HAP-1 (cell line): ENCODE results near the gene MPHOSPH9.

Experiments used
- DNase-seq, 2 experiments: peaks; one replicate each; pipeline ENCODE4 v3.0.0-alpha.2; 2016 to 2020; ENCODE audit warnings: low spot score in 2 of 2
- H3K27me3 ChIP-seq: fragments of 250-450 bp; sonication (Bioruptor Pico); 2 replicates; pipeline ENCODE4 v1.5.1; 2020; ENCODE audit warnings: low read depth, mild to moderate bottlenecking, moderate library complexity
- H3K36me3 ChIP-seq: fragments of 250-450 bp; sonication (Bioruptor Pico); replicated peaks from 2 replicates; pipeline ENCODE4 v1.5.1; 2020; ENCODE audit warnings: mild to moderate bottlenecking
- H3K4me1 ChIP-seq: fragments of 250-450 bp; sonication (Bioruptor Pico); 2 replicates; pipeline ENCODE4 v1.5.1; 2020; ENCODE audit warnings: mild to moderate bottlenecking
- H3K4me3 ChIP-seq: fragments of 250-450 bp; sonication (Bioruptor Pico); 2 replicates; pipeline ENCODE4 v1.5.1; 2020; ENCODE audit warnings: mild to moderate bottlenecking, moderate library complexity
- H3K9me3 ChIP-seq: fragments of 250-450 bp; sonication (Bioruptor Pico); 2 replicates; pipeline ENCODE4 v1.5.1; 2020; ENCODE audit warnings: mild to moderate bottlenecking, moderate library complexity
- in situ Hi-C: fragments of 300-500 bp; cut with MboI; formaldehyde crosslinking; loops from 3 replicates; pipeline ENCODE4 v1.14.3; 2020; ENCODE audit warnings: low sequenced_read_pairs, inconsistent platforms, mixed read lengths

MPHOSPH9 gene

GRCh38 chr12:123111498-123112165 is 121.3 kb downstream of the MPHOSPH9 start:
- H3K4me1 ChIP-seq = peaks cover 6% of the 10 kb centered on the region
- in situ Hi-C loops = no loop called here
- H3K27me3 ChIP-seq = no peaks in the 10 kb centered on the region
- no peak overlapping the region for H3K4me3 ChIP-seq
- DNase-seq = no peak
- no peaks in the 10 kb centered on the region for H3K36me3 ChIP-seq
- H3K9me3 ChIP-seq = no peaks in the 10 kb centered on the region

GRCh38 chr12:123109319-123109772 is 123.6 kb downstream of the MPHOSPH9 start:
- in situ Hi-C loops = no loop called here
- Histone ChIP-seq H3K4me3 (no peak overlapping the region), H3K4me1 (no peaks in the 10 kb centered on the region), H3K9me3 (no peaks in the 10 kb centered on the region), H3K27me3 (no peaks in the 10 kb centered on the region), H3K36me3 (no peaks in the 10 kb centered on the region)
- DNase-seq = no peak

- Histone ChIP-seq H3K4me1 (no peaks in the 10 kb centered on the region; the same call in 1 of the 2 replicates), H3K9me3 (no peaks in the 10 kb centered on the region), H3K27me3 (no peaks in the 10 kb centered on the region), H3K4me3 (no peak overlapping the region), H3K36me3 (no peaks in the 10 kb centered on the region)
- in situ Hi-C loops = no loop called here
- DNase-seq = no peak
Observed at GRCh38 chr12:123108682-123109066, 124.3 kb downstream of the MPHOSPH9 start.

- no peak for DNase-seq
- no peak overlapping the region for H3K4me3 ChIP-seq
- in situ Hi-C loops = no loop called here
- H3K27me3 ChIP-seq = no peaks in the 10 kb centered on the region
- no peaks in the 10 kb centered on the region; the same call in 1 of the 2 replicates for H3K4me1 ChIP-seq
- no peaks in the 10 kb centered on the region for H3K36me3 ChIP-seq
- no peaks in the 10 kb centered on the region for H3K9me3 ChIP-seq
Observed at GRCh38 chr12:123107926-123108681, 124.8 kb downstream of the MPHOSPH9 start.

DNA sequence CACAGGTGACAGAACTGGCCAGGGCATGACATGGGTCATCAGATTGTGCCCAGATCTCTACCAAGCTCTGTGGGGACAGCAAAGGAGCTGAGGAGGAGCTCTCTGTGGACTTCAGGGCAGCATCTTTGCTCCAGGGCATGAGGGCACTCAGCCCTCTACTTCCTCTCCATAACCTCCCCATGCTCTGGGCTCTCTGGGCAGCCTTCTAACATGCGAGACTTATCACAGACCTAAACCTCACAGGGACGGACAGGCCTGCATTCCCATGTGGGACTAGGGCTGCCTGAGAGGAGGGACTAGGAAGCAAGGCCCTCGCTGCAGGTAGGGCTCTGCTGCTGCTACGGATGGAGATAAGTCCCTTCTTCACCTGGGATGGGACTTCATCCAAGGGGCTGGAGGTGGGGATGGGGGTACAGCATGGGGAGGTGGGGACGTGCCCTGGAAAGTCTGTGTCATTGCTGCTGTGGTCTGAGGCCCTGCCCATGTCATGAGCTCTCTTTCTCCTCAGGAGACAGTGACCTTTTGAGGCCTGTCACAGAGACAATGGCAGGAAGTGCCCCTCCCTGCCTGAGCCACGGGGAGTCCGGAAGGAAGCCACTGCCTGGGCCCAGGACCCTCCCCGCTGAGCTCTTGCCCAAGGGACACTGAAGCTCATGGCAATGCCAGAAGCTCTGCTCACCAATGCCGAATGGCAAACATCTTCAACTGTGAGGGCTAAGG is 126.1 kb downstream of the MPHOSPH9 start:
- H3K4me1 ChIP-seq = no peaks in the 10 kb centered on the region; the same call in 1 of the 2 replicates
- no peak overlapping the region for H3K4me3 ChIP-seq
- no peaks in the 10 kb centered on the region for H3K36me3 ChIP-seq
- in situ Hi-C loops = no loop called here
- no peak for DNase-seq
- no peaks in the 10 kb centered on the region for H3K9me3 ChIP-seq
- H3K27me3 ChIP-seq = no peaks in the 10 kb centered on the region

DNA sequence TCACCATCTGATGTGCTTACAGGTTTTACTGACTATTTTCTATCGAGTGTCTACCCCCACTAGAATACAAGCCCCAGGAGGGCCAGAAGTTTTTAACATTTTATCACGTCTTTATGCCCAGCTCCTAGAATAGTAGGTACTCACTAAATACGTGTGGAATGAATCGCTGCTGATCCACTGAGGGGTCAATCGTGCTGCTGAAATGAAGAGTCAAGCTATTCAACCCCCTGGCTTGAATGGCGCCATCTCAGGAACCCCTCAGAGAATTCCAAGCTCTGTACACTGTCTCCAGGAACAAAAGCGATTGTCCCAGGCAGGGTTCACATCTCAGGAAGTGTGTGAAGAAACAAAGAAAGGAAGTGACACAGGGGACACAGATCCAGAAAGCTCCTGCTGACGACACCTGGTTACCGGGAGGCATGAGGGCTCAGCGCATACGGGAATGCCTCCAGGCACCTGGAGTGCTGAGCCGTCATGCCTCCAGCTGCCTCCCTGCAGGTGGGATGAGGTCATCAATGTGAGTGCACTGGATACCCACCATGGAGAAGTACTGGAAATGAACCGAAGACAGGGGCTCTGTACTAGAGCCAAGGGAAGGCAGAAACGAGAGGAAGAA is 127.6 kb downstream of the MPHOSPH9 start:
- DNase-seq = no peak
- Histone ChIP-seq H3K4me3 (no peak overlapping the region), H3K36me3 (no peaks in the 10 kb centered on the region), H3K9me3 (no peaks in the 10 kb centered on the region), H3K4me1 (no peaks in the 10 kb centered on the region; the same call in 1 of the 2 replicates), H3K27me3 (no peaks in the 10 kb centered on the region)
- in situ Hi-C loops = no loop called here

GRCh38 chr12:123104809-123105208 is 128.1 kb downstream of the MPHOSPH9 start:
- Histone ChIP-seq H3K36me3 (no peaks in the 10 kb centered on the region), H3K9me3 (no peaks in the 10 kb centered on the region), H3K4me1 (no peaks in the 10 kb centered on the region; the same call in 1 of the 2 replicates), H3K4me3 (no peak overlapping the region), H3K27me3 (no peaks in the 10 kb centered on the region)
- in situ Hi-C loops = no loop called here
- DNase-seq = no peak
